Measurements from ENCODE around the gene USP12.

DNA sequence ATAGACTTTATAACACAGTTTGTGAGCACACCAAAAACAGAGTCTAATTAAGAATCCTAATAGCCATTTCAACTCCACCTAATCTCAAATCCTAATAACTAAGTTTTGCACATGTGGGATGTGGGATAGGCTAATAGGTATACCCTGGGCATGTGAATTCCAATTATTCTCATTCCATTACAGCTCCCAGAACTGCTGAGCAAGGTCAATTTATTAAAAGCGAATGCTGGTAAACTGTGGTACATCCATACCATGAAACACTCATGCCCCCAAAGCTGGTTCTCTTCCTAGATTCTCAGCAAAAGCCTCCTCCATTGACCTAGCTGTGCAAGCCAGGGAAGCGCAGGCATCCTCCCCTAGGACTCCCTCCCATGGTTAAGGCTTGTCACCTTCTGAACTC is 113.8 kb downstream of the USP12 start:
- TF ChIP-seq POLR2A (IDR thresholded peaks at IDR 0.05): no peak
- TF ChIP-seq, protein P1, sequence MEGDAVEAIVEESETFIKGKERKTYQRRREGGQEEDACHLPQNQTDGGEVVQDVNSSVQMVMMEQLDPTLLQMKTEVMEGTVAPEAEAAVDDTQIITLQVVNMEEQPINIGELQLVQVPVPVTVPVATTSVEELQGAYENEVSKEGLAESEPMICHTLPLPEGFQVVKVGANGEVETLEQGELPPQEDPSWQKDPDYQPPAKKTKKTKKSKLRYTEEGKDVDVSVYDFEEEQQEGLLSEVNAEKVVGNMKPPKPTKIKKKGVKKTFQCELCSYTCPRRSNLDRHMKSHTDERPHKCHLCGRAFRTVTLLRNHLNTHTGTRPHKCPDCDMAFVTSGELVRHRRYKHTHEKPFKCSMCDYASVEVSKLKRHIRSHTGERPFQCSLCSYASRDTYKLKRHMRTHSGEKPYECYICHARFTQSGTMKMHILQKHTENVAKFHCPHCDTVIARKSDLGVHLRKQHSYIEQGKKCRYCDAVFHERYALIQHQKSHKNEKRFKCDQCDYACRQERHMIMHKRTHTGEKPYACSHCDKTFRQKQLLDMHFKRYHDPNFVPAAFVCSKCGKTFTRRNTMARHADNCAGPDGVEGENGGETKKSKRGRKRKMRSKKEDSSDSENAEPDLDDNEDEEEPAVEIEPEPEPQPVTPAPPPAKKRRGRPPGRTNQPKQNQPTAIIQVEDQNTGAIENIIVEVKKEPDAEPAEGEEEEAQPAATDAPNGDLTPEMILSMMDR (IDR thresholded peaks at IDR 0.05): no peak

Measured in thyroid gland (tissue), 4 donors.